Measurements from ENCODE around the gene LTBP1.

The LTBP1 gene

DNA sequence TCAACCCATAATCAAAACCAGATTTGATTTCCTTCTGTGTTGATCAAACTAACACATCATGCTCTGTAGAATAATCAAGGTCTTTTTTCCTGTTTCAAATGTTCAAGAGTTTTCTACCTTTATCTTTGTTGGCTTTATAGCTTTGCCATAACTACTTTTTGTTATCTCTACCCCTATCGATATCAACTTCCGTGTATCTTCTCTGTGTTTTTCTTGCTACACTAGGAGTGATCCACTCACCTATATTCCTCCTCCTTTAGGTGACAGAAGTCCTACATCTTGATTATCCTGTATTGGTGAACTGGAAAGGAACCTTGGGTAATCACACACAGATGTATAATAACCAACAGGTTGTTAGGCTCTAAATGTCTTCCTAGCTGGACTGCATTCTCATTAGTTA lies 85.5 kb downstream of the LTBP1 start:
- no peak for DNase-seq (ENCODE audit: low spot score)
- TF ChIP-seq, protein P1, sequence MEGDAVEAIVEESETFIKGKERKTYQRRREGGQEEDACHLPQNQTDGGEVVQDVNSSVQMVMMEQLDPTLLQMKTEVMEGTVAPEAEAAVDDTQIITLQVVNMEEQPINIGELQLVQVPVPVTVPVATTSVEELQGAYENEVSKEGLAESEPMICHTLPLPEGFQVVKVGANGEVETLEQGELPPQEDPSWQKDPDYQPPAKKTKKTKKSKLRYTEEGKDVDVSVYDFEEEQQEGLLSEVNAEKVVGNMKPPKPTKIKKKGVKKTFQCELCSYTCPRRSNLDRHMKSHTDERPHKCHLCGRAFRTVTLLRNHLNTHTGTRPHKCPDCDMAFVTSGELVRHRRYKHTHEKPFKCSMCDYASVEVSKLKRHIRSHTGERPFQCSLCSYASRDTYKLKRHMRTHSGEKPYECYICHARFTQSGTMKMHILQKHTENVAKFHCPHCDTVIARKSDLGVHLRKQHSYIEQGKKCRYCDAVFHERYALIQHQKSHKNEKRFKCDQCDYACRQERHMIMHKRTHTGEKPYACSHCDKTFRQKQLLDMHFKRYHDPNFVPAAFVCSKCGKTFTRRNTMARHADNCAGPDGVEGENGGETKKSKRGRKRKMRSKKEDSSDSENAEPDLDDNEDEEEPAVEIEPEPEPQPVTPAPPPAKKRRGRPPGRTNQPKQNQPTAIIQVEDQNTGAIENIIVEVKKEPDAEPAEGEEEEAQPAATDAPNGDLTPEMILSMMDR (conservative IDR thresholded peaks at IDR 0.05; ENCODE audit: low read depth) = no peak
- ChIA-PET POLR2A (ENCODE audit: low non-redundant PET) (no interaction called here), CTCF (interaction anchor here (0.6 to 1.3 kb wide), 6 partner anchors 20 to 348 kb away, joined by 3 to 7 read pairs (median 5); no protein-coding TSS in a partner anchor)
- H3K27ac ChIP-seq = no peak overlapping the region

DNA sequence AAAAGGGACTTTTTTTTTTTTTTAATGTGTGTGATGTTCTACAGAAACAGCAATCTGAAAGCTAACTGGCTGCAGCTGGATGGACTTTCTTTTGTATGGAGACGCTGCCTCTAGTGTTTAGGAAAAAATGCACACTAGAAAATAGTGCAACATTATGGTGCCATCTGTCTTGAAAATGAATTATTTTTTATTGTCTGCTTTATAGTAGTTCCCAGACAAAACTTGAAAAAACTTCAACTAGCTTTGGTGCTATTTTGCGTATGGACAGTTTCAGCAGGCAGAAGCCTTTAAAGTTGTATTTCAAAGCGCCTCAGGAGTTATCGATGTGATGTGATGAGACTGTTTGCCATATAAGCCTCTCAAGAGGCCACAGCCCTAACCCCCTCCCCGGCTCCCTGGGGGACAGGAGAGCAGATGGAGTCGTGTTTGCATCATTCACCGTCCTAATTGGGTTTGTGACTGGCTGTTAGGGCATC lies 86.9 kb downstream of the LTBP1 start:
- ChIA-PET POLR2A (ENCODE audit: low non-redundant PET) (no interaction called here), CTCF (interaction anchor here (0.6 to 2.6 kb wide), 25 partner anchors 10 to 504 kb away, joined by 3 to 18 read pairs (median 4); no protein-coding TSS in a partner anchor)
- DNase-seq (ENCODE audit: low spot score) = no peak
- TF ChIP-seq, protein P1 (conservative IDR thresholded peaks at IDR 0.05; ENCODE audit: low read depth) = peak; percentile 64
- no peak overlapping the region for H3K27ac ChIP-seq

DNA sequence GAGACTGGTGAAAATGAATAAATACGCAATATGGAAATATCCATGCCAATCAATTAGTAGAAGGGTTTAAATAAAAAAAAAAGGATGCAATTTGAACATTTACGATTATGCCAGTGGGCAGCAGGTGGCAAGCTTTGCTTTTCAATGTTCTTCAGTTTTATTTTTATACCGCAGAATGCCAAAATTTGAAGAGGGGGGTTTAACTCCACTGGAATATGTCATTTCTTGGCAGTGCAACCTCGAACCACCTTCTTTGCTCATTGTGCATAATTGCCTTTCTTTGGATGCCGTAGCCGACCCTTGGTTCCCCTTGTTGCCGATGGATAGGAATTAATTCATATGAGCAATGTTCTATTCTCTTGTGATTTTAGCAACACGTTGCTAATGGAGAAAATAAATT lies 88.0 kb downstream of the LTBP1 start:
- H3K27ac ChIP-seq = no peak overlapping the region
- POLR2A ChIA-PET (ENCODE audit: low non-redundant PET) = no interaction called here
- CTCF ChIA-PET = interaction anchor here (0.5 to 2.6 kb wide), 18 partner anchors 11 to 549 kb away, joined by 3 to 18 read pairs (median 4); no protein-coding TSS in a partner anchor
- peak; percentile 17 for DNase-seq (ENCODE audit: low spot score)
- TF ChIP-seq, protein P1 (conservative IDR thresholded peaks at IDR 0.05; ENCODE audit: low read depth) = peak; percentile 53

DNA sequence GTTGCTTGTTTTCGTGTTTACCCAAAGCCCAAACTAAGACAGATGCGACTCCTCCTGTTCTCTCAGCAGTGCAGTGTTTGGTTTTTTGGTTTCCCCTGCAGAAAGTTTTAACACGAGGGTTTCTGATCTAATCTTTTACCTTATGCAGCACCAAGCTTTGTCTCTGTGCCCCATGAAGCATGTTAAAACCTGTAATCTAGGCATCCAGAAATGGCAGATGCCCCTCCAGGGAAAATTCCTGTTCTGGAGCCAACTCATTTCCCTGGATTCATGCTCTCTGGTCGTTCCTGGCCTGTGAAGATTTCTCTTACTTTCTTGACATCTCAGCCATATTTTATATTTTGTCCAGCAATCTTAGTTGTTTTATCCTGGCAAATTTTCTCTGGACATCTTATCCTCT lies 91.5 kb downstream of the LTBP1 start:
- DNase-seq (ENCODE audit: low spot score) = peak; percentile 28
- CTCF ChIA-PET = interaction anchor here (0.5 kb wide), 1 partner anchor 324 kb away, joined by 3 read pairs; no protein-coding TSS in a partner anchor

DNA sequence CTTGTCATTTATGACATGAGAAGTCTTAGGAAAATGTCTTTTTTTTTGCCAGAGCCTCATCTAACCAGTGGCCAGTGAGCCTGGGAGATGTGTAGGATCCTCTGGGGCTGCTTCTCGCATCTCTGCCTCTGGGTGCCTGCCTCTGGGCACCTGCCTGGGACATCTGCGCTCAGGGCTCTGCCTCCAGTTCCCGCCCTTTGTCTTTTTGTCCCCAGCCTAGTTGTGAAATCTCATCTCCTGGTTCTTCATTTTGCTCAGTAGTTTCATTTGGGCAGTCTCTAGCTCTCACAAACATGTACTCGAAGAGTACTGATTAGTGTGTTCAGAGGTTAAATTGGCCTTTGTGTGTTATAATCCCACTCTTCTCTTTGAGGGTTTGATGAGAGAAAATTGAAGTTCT lies 92.0 kb downstream of the LTBP1 start:
- TF ChIP-seq, protein P1 (conservative IDR thresholded peaks at IDR 0.05; ENCODE audit: low read depth) = no peak
- no peak overlapping the region for H3K27ac ChIP-seq
- CTCF ChIA-PET = no interaction called here
- DNase-seq (ENCODE audit: low spot score) = no peak
- POLR2A ChIA-PET (ENCODE audit: low non-redundant PET) = no interaction called here

More for the DNA sequence above, 91.5 kb downstream of the LTBP1 start:
- POLR2A ChIA-PET (ENCODE audit: low non-redundant PET) = no interaction called here
- no peak overlapping the region for H3K27ac ChIP-seq
- TF ChIP-seq, protein P1 (conservative IDR thresholded peaks at IDR 0.05; ENCODE audit: low read depth) = no peak

DNA sequence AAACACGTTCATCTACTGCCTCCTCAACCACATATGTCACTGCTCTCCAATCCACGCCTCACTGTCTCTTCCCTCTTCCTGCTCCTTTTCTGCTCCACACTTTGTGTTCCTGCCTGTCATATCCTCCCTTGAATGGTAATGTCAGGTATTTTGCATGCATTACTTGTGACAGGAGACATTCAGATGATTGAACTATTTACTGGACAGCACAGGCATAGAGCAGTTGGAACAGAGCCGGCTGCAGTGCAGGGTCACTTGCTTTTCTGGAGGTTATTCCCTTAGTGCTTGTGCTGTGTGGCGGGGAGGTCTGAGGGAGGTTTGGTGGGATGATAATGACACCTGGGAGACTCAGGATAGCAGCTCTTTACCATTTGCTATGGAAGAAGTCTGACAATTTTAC lies 93.8 kb downstream of the LTBP1 start:
- POLR2A ChIA-PET (ENCODE audit: low non-redundant PET) = no interaction called here
- no peak for DNase-seq (ENCODE audit: low spot score)
- H3K27ac ChIP-seq = no peak overlapping the region
- TF ChIP-seq, protein P1 (conservative IDR thresholded peaks at IDR 0.05; ENCODE audit: low read depth) = no peak
- CTCF ChIA-PET = interaction anchor here (0.7 kb wide), 1 partner anchor 194 kb away, joined by 3 read pairs; no protein-coding TSS in a partner anchor

Data from RWPE1 (cell line).